H9 (cell line): ENCODE results near the gene ABCB8. TPM values are rescaled to one million over a fixed set of nuclear protein-coding genes. Genes with fewer than 3 reads are reported as not detected.

Experiments
- DNase-seq: peaks from one replicate; pipeline ENCODE4 v3.0.0-alpha.2; 2017
- H2AFZ ChIP-seq: one replicate; pipeline ENCODE4 v1.6.1; 2013; ENCODE audit warnings: mild to moderate bottlenecking, low read length, control low read depth, moderate library complexity
- H2AK5ac ChIP-seq: 2 replicates; pipeline ENCODE4 v1.6.1; 2013; ENCODE audit warnings: low read length, control low read depth, mixed read lengths; ENCODE audit not compliant: insufficient read length
- H2BK120ac ChIP-seq: one replicate; pipeline ENCODE4 v1.6.1; 2013; ENCODE audit warnings: low read depth, mild to moderate bottlenecking, low read length, control low read depth, inconsistent platforms; ENCODE audit not compliant: poor library complexity, severe bottlenecking
- H2BK12ac ChIP-seq: 2 replicates; pipeline ENCODE4 v1.6.1; 2013; ENCODE audit warnings: low read length, control low read depth, mixed read lengths, low read depth; ENCODE audit not compliant: insufficient read length
- H2BK15ac ChIP-seq: 2 replicates; pipeline ENCODE4 v1.6.1; 2013; ENCODE audit warnings: low read depth, low read length, control low read depth
- H2BK20ac ChIP-seq: one replicate; pipeline ENCODE4 v1.6.1; 2013; ENCODE audit warnings: low read depth, mild to moderate bottlenecking, low read length, control low read depth, inconsistent platforms; ENCODE audit not compliant: poor library complexity, severe bottlenecking
- H2BK5ac ChIP-seq: 2 replicates; pipeline ENCODE4 v1.6.1; 2013; ENCODE audit warnings: low read length, control low read depth, mixed read lengths; ENCODE audit not compliant: insufficient read length
- H3K14ac ChIP-seq: 2 replicates; pipeline ENCODE4 v1.6.1; 2013; ENCODE audit warnings: low read length, control low read depth; ENCODE audit not compliant: insufficient read depth
- H3K18ac ChIP-seq: 2 replicates; pipeline ENCODE4 v1.6.1; 2013; ENCODE audit warnings: low read depth, mild to moderate bottlenecking, mixed read lengths, low read length, control low read depth; ENCODE audit not compliant: insufficient read length
- H3K23ac ChIP-seq: 2 replicates; pipeline ENCODE4 v1.6.1; 2013; ENCODE audit warnings: low read length, control low read depth, mixed read lengths, low read depth; ENCODE audit not compliant: insufficient read length
- H3K23me2 ChIP-seq: 2 replicates; pipeline ENCODE4 v1.6.1; 2013; ENCODE audit warnings: low read depth, mild to moderate bottlenecking, mixed read lengths, low read length, control low read depth; ENCODE audit not compliant: insufficient read length, poor library complexity, severe bottlenecking
- H3K27ac ChIP-seq: 2 replicates; pipeline ENCODE4 v1.5.1; 2013; ENCODE audit warnings: low read length, control low read depth, mixed read lengths, low read depth; ENCODE audit not compliant: insufficient read length
- H3K27me3 ChIP-seq: 2 replicates; pipeline ENCODE4 v1.6.1; 2013; ENCODE audit warnings: low read length, control low read depth, inconsistent platforms; ENCODE audit not compliant: insufficient read depth
- H3K4ac ChIP-seq: 2 replicates; pipeline ENCODE4 v1.6.1; 2013; ENCODE audit warnings: low read depth, mild to moderate bottlenecking, control low read depth, inconsistent platforms, low read length, moderate library complexity
- H3K4me1 ChIP-seq: 2 replicates; pipeline ENCODE4 v1.6.1; 2013; ENCODE audit warnings: low read length, control low read depth, inconsistent platforms; ENCODE audit not compliant: insufficient read depth
- H3K4me2 ChIP-seq: 2 replicates; pipeline ENCODE4 v1.6.1; 2013; ENCODE audit warnings: low read length, control low read depth, mixed read lengths; ENCODE audit not compliant: insufficient read length, insufficient read depth
- H3K56ac ChIP-seq: 2 replicates; pipeline ENCODE4 v1.6.1; 2013; ENCODE audit warnings: low read depth, mild to moderate bottlenecking, mixed read lengths, low read length, control low read depth; ENCODE audit not compliant: insufficient read length
- H3K79me1 ChIP-seq: 2 replicates; pipeline ENCODE4 v1.6.1; 2013; ENCODE audit warnings: low read depth, mild to moderate bottlenecking, moderate library complexity, low read length, control low read depth, inconsistent platforms; ENCODE audit not compliant: insufficient read depth, poor library complexity, severe bottlenecking
- H3K79me2 ChIP-seq: 2 replicates; pipeline ENCODE4 v1.6.1; 2013; ENCODE audit warnings: low read length, control low read depth, inconsistent platforms; ENCODE audit not compliant: insufficient read depth
- H3K9ac ChIP-seq: 2 replicates; pipeline ENCODE4 v1.6.1; 2013; ENCODE audit warnings: low read length, control low read depth, mixed read lengths; ENCODE audit not compliant: insufficient read length; ENCODE audit errors: extremely low read depth
- H3K9me3 ChIP-seq: one replicate; pipeline ENCODE4 v1.6.1; 2013; ENCODE audit warnings: low read depth, low read length, inconsistent platforms; ENCODE audit not compliant: control insufficient read depth
- H3T11ph ChIP-seq: one replicate; pipeline ENCODE4 v1.6.1; 2013; ENCODE audit warnings: mild to moderate bottlenecking, low read length, control low read depth, inconsistent platforms
- H4K20me1 ChIP-seq: one replicate; pipeline ENCODE4 v1.6.1; 2013; ENCODE audit not compliant: control insufficient read depth, insufficient read length, insufficient read depth
- H4K5ac ChIP-seq: 2 replicates; pipeline ENCODE4 v1.6.1; 2013; ENCODE audit warnings: low read depth, mild to moderate bottlenecking, mixed read lengths, low read length, control low read depth; ENCODE audit not compliant: insufficient read length
- H4K8ac ChIP-seq: replicated peaks from 2 replicates; pipeline ENCODE4 v1.6.1; 2013; ENCODE audit warnings: low read length, control low read depth, mixed read lengths, low read depth; ENCODE audit not compliant: insufficient read length
- H4K91ac ChIP-seq: 2 replicates; pipeline ENCODE4 v1.6.1; 2013; ENCODE audit warnings: low read depth, mild to moderate bottlenecking, moderate library complexity, mixed read lengths, low read length, control low read depth; ENCODE audit not compliant: insufficient read length
- H3K27ac Mint-ChIP-seq, 3 experiments: 2 replicates in 2 of 3; 3 replicates in 1 of 3; pipeline ENCODE4 v1.8.0; 2020 to 2021; ENCODE audit warnings: mixed read lengths in 3 of 3, mild to moderate bottlenecking in 1 of 3, moderate library complexity in 1 of 3
- H3K27me3 Mint-ChIP-seq: 2 replicates; pipeline ENCODE4 v1.8.0; 2021; ENCODE audit warnings: low read depth, mild to moderate bottlenecking, moderate library complexity, mixed read lengths
- H3K36me3 Mint-ChIP-seq, 3 experiments: 2 replicates in 2 of 3; 3 replicates in 1 of 3; pipeline ENCODE4 v1.8.0; 2020 to 2021; ENCODE audit warnings: low read depth in 3 of 3, mixed read lengths in 3 of 3; ENCODE audit not compliant: insufficient read depth in 1 of 3
- H3K4me1 Mint-ChIP-seq, 2 experiments: 2 replicates each; pipeline ENCODE4 v1.8.0; 2020; ENCODE audit warnings: mixed read lengths in 2 of 2
- H3K4me3 Mint-ChIP-seq, 2 experiments: 2 replicates in 1 of 2; 3 replicates in 1 of 2; pipeline ENCODE4 v1.8.0; 2020 to 2021; ENCODE audit warnings: mild to moderate bottlenecking in 2 of 2, mixed read lengths in 2 of 2, moderate library complexity in 1 of 2
- H3K9me3 Mint-ChIP-seq, 2 experiments: 2 replicates in 1 of 2; 3 replicates in 1 of 2; pipeline ENCODE4 v1.8.0; 2020; ENCODE audit warnings: mild to moderate bottlenecking in 2 of 2, mixed read lengths in 2 of 2, moderate library complexity in 1 of 2
- WGBS: extraction: QIAGEN DNeasy Blood & Tissue Kit; methylation state at CpG from one replicate; pipeline ENCODE4 v1.1.7; 2013; ENCODE audit warnings: missing lambda C conversion rate, low lambda C conversion rate, mixed read lengths; ENCODE audit not compliant: insufficient read length; ENCODE audit errors: extremely low coverage; 5-methylcytosine and 5-hydroxymethylcytosine counted together
- total RNA-seq: library from RNA; stranded (reverse); gene quantifications from 2 replicates; pipeline ENCODE4 v1.2.1, GENCODE V29; 2021
- TF ChIP-seq, protein P1 (sequence below): fragments of 200-600 bp; sonication (generic); conservative IDR thresholded peaks from 3 replicates; pipeline ENCODE4 v1.8.0; 2021; ENCODE audit warnings: antibody characterized with exemption, mild to moderate bottlenecking

Gene ABCB8
- total RNA-seq, 1 experiment from 2014 or later = 22.1 TPM

DNA sequence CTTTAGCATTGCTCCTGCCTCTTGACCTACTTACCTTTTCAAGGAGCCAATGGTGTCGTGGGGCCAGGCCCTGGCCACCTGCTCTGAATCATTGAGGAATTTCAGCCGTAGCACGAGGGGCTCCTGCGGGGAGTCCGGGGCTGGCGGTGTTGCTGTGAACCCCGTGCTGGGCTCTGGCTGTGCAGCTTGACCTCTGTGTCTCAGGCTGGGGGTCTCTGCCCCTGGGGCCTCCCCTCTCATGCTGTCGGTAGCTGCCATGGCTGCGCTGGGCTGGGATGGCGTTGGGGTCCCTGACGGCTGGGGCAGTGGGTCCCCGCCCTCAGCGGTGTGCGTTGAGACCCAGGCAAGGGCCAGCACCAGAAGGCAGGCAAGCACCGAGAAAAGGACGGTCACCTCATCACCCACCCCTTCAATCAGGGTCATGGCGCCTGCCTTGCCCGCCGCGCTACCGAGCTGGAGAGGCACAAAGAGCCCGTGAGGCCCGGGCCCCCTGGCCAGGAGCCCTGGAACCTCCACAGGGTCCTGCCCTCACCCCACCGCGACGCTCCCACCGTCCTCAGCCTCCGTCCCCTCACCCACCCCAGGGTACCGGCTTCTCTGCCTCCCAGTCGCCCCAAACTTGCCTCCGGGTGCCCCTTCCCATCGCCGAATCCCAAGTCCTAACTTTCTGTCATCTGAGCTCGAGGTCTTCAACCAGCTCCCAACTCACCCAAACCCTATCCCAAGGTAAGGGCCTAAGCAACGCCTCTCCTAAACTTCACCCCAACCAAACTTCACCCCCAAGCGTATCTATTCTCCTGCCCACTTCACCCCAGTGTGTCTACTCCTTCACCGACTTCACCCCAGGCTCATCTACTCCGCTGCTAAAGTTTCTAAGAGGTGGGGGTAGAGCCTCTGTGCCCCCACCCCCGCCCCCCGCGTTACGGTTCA is 54.2 kb downstream of the ABCB8 start:
- Histone ChIP-seq H2BK5ac (no peak overlapping the region), H4K20me1 (no peaks in the 10 kb centered on the region), H3K79me2 (no peaks in the 10 kb centered on the region; the same call in 1 of the 2 replicates), H3K27ac (no peak overlapping the region), H4K5ac (no peak overlapping the region), H3K79me1 (no peaks in the 10 kb centered on the region), H2BK120ac (no peak overlapping the region), H2BK20ac (no peak overlapping the region), H4K8ac (no peak overlapping the region), H3K18ac (no peak overlapping the region), H3T11ph (no peak overlapping the region), H3K9ac (no peak overlapping the region), H3K56ac (no peak overlapping the region), H3K27me3 (no peaks in the 10 kb centered on the region; the same call in 1 of the 2 replicates), H3K4ac (no peak overlapping the region), H2AFZ (no peak overlapping the region), H2AK5ac (no peak overlapping the region), H3K23me2 (peaks cover 13% of the 10 kb centered on the region), H3K4me2 (peak overlapping the region; percentile 88), H2BK12ac (no peak overlapping the region), H3K14ac (no peak overlapping the region; the same call in 1 of the 2 replicates), H3K9me3 (no peaks in the 10 kb centered on the region), H3K23ac (no peak overlapping the region), H2BK15ac (no peak overlapping the region), H3K4me1 (peaks cover 2% of the 10 kb centered on the region; the same call in 1 of the 2 replicates), H4K91ac (no peak overlapping the region)
- no peak for DNase-seq
- Mint-ChIP-seq H3K27ac (peak overlapping the region in 1 of 3 experiments; percentile 89; a peak in 1 of 7 replicates), H3K27me3 (peaks cover 8% of the 10 kb centered on the region), H3K4me3 (peak overlapping the region; percentile 86 to 87), H3K36me3 (peaks cover 0 to 6% (median 5%) of the 10 kb centered on the region in 3 experiments; a peak in 5 of 7 replicates), H3K4me1 (peaks cover 33 to 43% of the 10 kb centered on the region in 2 experiments), H3K9me3 (no peaks in the 10 kb centered on the region; a peak in 1 of 5 replicates)
- TF ChIP-seq, protein P1, sequence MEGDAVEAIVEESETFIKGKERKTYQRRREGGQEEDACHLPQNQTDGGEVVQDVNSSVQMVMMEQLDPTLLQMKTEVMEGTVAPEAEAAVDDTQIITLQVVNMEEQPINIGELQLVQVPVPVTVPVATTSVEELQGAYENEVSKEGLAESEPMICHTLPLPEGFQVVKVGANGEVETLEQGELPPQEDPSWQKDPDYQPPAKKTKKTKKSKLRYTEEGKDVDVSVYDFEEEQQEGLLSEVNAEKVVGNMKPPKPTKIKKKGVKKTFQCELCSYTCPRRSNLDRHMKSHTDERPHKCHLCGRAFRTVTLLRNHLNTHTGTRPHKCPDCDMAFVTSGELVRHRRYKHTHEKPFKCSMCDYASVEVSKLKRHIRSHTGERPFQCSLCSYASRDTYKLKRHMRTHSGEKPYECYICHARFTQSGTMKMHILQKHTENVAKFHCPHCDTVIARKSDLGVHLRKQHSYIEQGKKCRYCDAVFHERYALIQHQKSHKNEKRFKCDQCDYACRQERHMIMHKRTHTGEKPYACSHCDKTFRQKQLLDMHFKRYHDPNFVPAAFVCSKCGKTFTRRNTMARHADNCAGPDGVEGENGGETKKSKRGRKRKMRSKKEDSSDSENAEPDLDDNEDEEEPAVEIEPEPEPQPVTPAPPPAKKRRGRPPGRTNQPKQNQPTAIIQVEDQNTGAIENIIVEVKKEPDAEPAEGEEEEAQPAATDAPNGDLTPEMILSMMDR = no peak
- WGBS = no CpG with 5 or more reads among the region's 42 CpGs
